IPS-18c (cell line): Measurements from ENCODE around the gene FRMD6.
"Not testable (repeated sequence)": the region's sequence is repeated elsewhere in the genome, so short reads cannot be mapped to it uniquely, and the experiment has no call there.

Experiments
- H3K4me3 ChIP-seq: 2 replicates; pipeline ENCODE4 v1.7.0; 2013; ENCODE audit warnings: low read depth, mild to moderate bottlenecking, low read length, moderate library complexity; ENCODE audit not compliant: insufficient read depth
- H3K9me3 ChIP-seq: one replicate; pipeline ENCODE4 v1.6.1; 2013; ENCODE audit warnings: mild to moderate bottlenecking, low read length, moderate library complexity; ENCODE audit not compliant: control insufficient read depth, insufficient read depth

Gene FRMD6

GRCh38 chr14:51624955-51625569 is 26.6 kb upstream of the FRMD6 start:
- no peaks in the 10 kb centered on the region for H3K9me3 ChIP-seq
- no peak overlapping the region for H3K4me3 ChIP-seq

GRCh38 chr14:51626185-51626584 is 25.5 kb upstream of the FRMD6 start:
- H3K4me3 ChIP-seq: no peak overlapping the region

GRCh38 chr14:51626788-51627187 is 24.9 kb upstream of the FRMD6 start:
- H3K9me3 ChIP-seq: no peaks in the 10 kb centered on the region

More at GRCh38 chr14:51626185-51626584, 25.5 kb upstream of the FRMD6 start:
- no peaks in the 10 kb centered on the region for H3K9me3 ChIP-seq

GRCh38 chr14:51627313-51627712 is 24.4 kb upstream of the FRMD6 start:
- Histone ChIP-seq H3K4me3 (no peak overlapping the region), H3K9me3 (no peaks in the 10 kb centered on the region)

More at GRCh38 chr14:51626788-51627187, 24.9 kb upstream of the FRMD6 start:
- no peak overlapping the region for H3K4me3 ChIP-seq

GRCh38 chr14:51628238-51628637 is 23.5 kb upstream of the FRMD6 start:
- no peaks in the 10 kb centered on the region for H3K9me3 ChIP-seq
- H3K4me3 ChIP-seq: no peak overlapping the region

GRCh38 chr14:51630987-51631386 is 20.7 kb upstream of the FRMD6 start:
- Histone ChIP-seq H3K4me3 (no peak overlapping the region), H3K9me3 (no peaks in the 10 kb centered on the region)

- not testable (repeated sequence) for H3K4me3 ChIP-seq, H3K9me3 ChIP-seq
Measured at GRCh38 chr14:51633298-51633697, 18.4 kb upstream of the FRMD6 start.

GRCh38 chr14:51636109-51636508 is 15.6 kb upstream of the FRMD6 start:
- H3K9me3 ChIP-seq: no peaks in the 10 kb centered on the region

GRCh38 chr14:51638071-51638944 is 13.4 kb upstream of the FRMD6 start:
- no peak overlapping the region for H3K4me3 ChIP-seq
- no peaks in the 10 kb centered on the region for H3K9me3 ChIP-seq

More at GRCh38 chr14:51636109-51636508, 15.6 kb upstream of the FRMD6 start:
- H3K4me3 ChIP-seq: no peak overlapping the region

GRCh38 chr14:51639668-51640316 is 11.9 kb upstream of the FRMD6 start:
- Histone ChIP-seq H3K9me3 (no peaks in the 10 kb centered on the region), H3K4me3 (no peak overlapping the region)

GRCh38 chr14:51643140-51643539 is 8.6 kb upstream of the FRMD6 start:
- H3K9me3 ChIP-seq: no peaks in the 10 kb centered on the region
- no peak overlapping the region for H3K4me3 ChIP-seq

- Histone ChIP-seq H3K9me3 (no peaks in the 10 kb centered on the region), H3K4me3 (no peak overlapping the region)
Measured at GRCh38 chr14:51644217-51644933, 7.3 kb upstream of the FRMD6 start.

GRCh38 chr14:51648296-51648695 is 3.4 kb upstream of the FRMD6 start:
- no peaks in the 10 kb centered on the region for H3K9me3 ChIP-seq
- H3K4me3 ChIP-seq: no peak overlapping the region

GRCh38 chr14:51650716-51651387 is 858 bp upstream of the FRMD6 start:
- Histone ChIP-seq H3K4me3 (peak overlapping the region; percentile 83), H3K9me3 (no peaks in the 10 kb centered on the region)

- Histone ChIP-seq H3K9me3 (no peaks in the 10 kb centered on the region), H3K4me3 (peak overlapping the region; percentile 91)
Measured at GRCh38 chr14:51652168-51653078, 713 bp downstream of the FRMD6 start.
